Upper lobe of right lung (tissue), 1 donor: Measurements from ENCODE around the gene RAB11FIP5. TPM values are rescaled to one million over a fixed set of nuclear protein-coding genes. Genes with fewer than 3 reads are reported as not detected.
"Not testable (repeated sequence)": the region's sequence is repeated elsewhere in the genome, so short reads cannot be mapped to it uniquely, and the experiment has no call there.

Experiments used
- ATAC-seq: fragments of 200-7000 bp; cut with Tn5 transposase; one replicate; pipeline ENCODE4 v1.9.1; 2020; ENCODE audit warnings: mild to moderate bottlenecking, moderate library complexity
- DNase-seq: peaks from one replicate; pipeline ENCODE4 v3.0.0-alpha.2; 2020
- H3K27ac ChIP-seq: fragments of 200-600 bp; one replicate; pipeline ENCODE4 v1.8.0; 2022
- H3K27me3 ChIP-seq: fragments of 200-600 bp; one replicate; pipeline ENCODE4 v1.8.0; 2022; ENCODE audit warnings: mild to moderate bottlenecking
- H3K36me3 ChIP-seq: fragments of 200-600 bp; one replicate; pipeline ENCODE4 v1.8.0; 2022
- H3K4me1 ChIP-seq: fragments of 200-600 bp; one replicate; pipeline ENCODE4 v1.8.0; 2022
- H3K4me3 ChIP-seq: fragments of 200-600 bp; one replicate; pipeline ENCODE4 v1.8.0; 2022; ENCODE audit warnings: mild to moderate bottlenecking
- H3K9me3 ChIP-seq: fragments of 200-600 bp; one replicate; pipeline ENCODE4 v1.8.0; 2022
- intact Hi-C: fragments of 100-400 bp; cut with DNase I; formaldehyde crosslinking; loops from one replicate; pipeline ENCODE4 v1.11.0; 2022
- total RNA-seq: library from RNA; stranded (reverse); fragmentation: NEBNext Ultra II Directional; extraction: Animal tissue kit (Norgen Biotek cat#: 25700); gene quantifications from one replicate; pipeline ENCODE4 v1.2.1, GENCODE V29; 2021
- TF ChIP-seq, protein P1 (sequence below): fragments of 200-600 bp; IDR thresholded peaks from one replicate; pipeline ENCODE4 v1.8.0; 2022; ENCODE audit warnings: antibody characterized with exemption
- donor health status: DM: no; HTN: yes; CAD: no; lungs with severe emphysema.

Gene RAB11FIP5
- total RNA-seq, 1 donor from 2014 or later = 28.8 TPM

GRCh38 chr2:73101626-73102256 lies 11.0 kb downstream of the RAB11FIP5 start:
- Histone ChIP-seq H3K9me3 (no peaks in the 10 kb centered on the region), H3K27ac (no peak overlapping the region), H3K4me1 (peaks cover 15% of the 10 kb centered on the region), H3K4me3 (no peak overlapping the region), H3K27me3 (no peaks in the 10 kb centered on the region), H3K36me3 (no peaks in the 10 kb centered on the region)
- ATAC-seq (no peak), DNase-seq (no peak)
- TF ChIP-seq, protein P1, sequence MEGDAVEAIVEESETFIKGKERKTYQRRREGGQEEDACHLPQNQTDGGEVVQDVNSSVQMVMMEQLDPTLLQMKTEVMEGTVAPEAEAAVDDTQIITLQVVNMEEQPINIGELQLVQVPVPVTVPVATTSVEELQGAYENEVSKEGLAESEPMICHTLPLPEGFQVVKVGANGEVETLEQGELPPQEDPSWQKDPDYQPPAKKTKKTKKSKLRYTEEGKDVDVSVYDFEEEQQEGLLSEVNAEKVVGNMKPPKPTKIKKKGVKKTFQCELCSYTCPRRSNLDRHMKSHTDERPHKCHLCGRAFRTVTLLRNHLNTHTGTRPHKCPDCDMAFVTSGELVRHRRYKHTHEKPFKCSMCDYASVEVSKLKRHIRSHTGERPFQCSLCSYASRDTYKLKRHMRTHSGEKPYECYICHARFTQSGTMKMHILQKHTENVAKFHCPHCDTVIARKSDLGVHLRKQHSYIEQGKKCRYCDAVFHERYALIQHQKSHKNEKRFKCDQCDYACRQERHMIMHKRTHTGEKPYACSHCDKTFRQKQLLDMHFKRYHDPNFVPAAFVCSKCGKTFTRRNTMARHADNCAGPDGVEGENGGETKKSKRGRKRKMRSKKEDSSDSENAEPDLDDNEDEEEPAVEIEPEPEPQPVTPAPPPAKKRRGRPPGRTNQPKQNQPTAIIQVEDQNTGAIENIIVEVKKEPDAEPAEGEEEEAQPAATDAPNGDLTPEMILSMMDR = no peak
- intact Hi-C loops = no loop called here

DNA sequence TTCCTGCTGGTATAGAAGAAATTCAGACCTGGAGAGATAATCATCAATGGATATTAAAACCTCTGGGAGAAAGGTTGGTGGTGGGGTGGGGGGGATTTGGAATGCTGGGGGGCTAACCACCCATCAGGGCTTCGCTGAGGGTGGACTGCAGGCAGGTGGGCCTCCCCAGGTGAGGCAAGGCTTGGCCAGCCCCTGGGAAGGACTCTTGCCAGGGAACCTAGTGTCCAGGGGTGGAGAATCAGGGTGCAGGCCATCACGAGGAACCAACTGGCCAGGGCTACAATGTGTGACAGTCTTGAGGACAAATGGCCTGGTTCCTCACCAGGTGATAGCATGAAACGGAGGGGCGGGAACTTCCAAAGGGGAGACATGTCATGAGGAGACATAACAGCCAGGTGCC lies 11.8 kb downstream of the RAB11FIP5 start:
- no peaks in the 10 kb centered on the region for H3K9me3 ChIP-seq
- H3K36me3 ChIP-seq = no peaks in the 10 kb centered on the region
- DNase-seq = no peak
- TF ChIP-seq, protein P1 = no peak
- intact Hi-C loops = no loop called here
- H3K27ac ChIP-seq = no peak overlapping the region
- peaks cover 9% of the 10 kb centered on the region for H3K4me1 ChIP-seq
- ATAC-seq = no peak
- no peak overlapping the region for H3K4me3 ChIP-seq
- H3K27me3 ChIP-seq = no peaks in the 10 kb centered on the region

- H3K9me3 ChIP-seq = no peaks in the 10 kb centered on the region
- TF ChIP-seq, protein P1 = no peak
- peaks cover 9% of the 10 kb centered on the region for H3K4me1 ChIP-seq
- intact Hi-C loops = no loop called here
- no peak overlapping the region for H3K27ac ChIP-seq
- no peak overlapping the region for H3K4me3 ChIP-seq
- DNase-seq = no peak
- no peak for ATAC-seq
- H3K36me3 ChIP-seq = no peaks in the 10 kb centered on the region
- H3K27me3 ChIP-seq = no peaks in the 10 kb centered on the region
Observed at GRCh38 chr2:73099486-73099885, 13.3 kb downstream of the RAB11FIP5 start.

GRCh38 chr2:73095910-73096309 lies 16.8 kb downstream of the RAB11FIP5 start:
- H3K27ac ChIP-seq = no peak overlapping the region
- no peaks in the 10 kb centered on the region for H3K9me3 ChIP-seq
- TF ChIP-seq, protein P1 = no peak
- DNase-seq = no peak
- H3K36me3 ChIP-seq = no peaks in the 10 kb centered on the region
- ATAC-seq = no peak
- no peaks in the 10 kb centered on the region for H3K27me3 ChIP-seq
- no peak overlapping the region for H3K4me3 ChIP-seq
- intact Hi-C loops = no loop called here
- H3K4me1 ChIP-seq = peaks cover 7% of the 10 kb centered on the region

DNA sequence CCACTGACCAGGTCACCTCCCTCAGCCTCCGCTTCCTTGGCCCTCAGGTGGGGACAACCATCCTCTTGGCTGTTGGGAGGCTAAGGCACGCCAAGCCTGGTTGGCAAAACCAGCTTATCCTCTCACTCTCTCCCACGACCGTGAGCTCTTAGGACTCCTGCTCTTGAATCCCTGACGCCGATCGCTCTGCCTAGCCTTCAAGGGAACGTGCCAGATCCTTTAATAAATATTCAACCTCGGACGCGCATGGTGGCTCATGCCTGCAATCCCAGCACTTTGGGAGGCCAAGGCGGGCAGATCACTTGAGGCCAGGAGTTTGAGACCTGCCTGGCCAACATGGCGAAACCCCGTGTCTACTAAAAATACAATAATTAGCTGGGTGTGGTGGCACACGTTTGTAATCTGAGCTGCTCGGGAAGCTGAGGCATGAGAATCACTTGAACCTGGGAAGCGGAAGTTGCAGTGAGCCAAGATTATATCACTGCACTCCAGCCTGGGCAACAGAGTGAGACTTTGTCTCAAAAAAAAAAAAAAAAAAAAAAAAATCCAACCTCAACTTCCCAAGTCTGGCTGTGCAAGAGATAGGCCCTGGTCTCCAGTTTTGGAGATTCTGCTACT lies 19.0 kb downstream of the RAB11FIP5 start:
- DNase-seq, H3K27ac ChIP-seq, H3K9me3 ChIP-seq, H3K4me1 ChIP-seq, H3K36me3 ChIP-seq, intact Hi-C loops, H3K4me3 ChIP-seq, H3K27me3 ChIP-seq, ATAC-seq: not testable (repeated sequence)

- ATAC-seq = no peak
- H3K36me3 ChIP-seq = peaks cover 12% of the 10 kb centered on the region
- no peak for DNase-seq
- intact Hi-C loops = no loop called here
- H3K9me3 ChIP-seq = no peaks in the 10 kb centered on the region
- H3K4me1 ChIP-seq = peaks cover 7% of the 10 kb centered on the region
- TF ChIP-seq, protein P1 = no peak
- H3K4me3 ChIP-seq = no peak overlapping the region
- H3K27ac ChIP-seq = no peak overlapping the region
- H3K27me3 ChIP-seq = no peaks in the 10 kb centered on the region
Observed at GRCh38 chr2:73092146-73092783, 20.5 kb downstream of the RAB11FIP5 start.
